Stomach (tissue), 9 donors: ENCODE data around the gene FAM120B. TPM values are rescaled to one million over a fixed set of nuclear protein-coding genes. Genes with fewer than 3 reads are reported as not detected.

Experiments used
- DNase-seq, 2 donors: peaks; one replicate each; pipeline versions ENCODE4 v3.0.0 to v3.0.0-alpha.2; 2013 to 2019
- H3K27ac ChIP-seq, 5 donors: fragments of 200-600 bp in 4 of 5; sonication (generic) in 4 of 5; one replicate each; pipeline ENCODE4 v1.5.1; 2013 to 2019; ENCODE audit warnings: mild to moderate bottlenecking in 1 of 5, moderate library complexity in 1 of 5
- H3K27me3 ChIP-seq, 3 donors: fragments of 200-600 bp; sonication (generic); one replicate each; pipeline ENCODE4 v1.5.1; 2017 to 2019; ENCODE audit warnings: mixed run types in 1 of 3
- H3K36me3 ChIP-seq, 4 donors: fragments of 200-600 bp; sonication (generic); 1 replicate in 3 of 4; 2 replicates in 1 of 4; pipeline ENCODE4 v1.5.1; 2016 to 2019
- H3K4me1 ChIP-seq, 4 donors: fragments of 200-600 bp; sonication (generic); one replicate each; pipeline ENCODE4 v1.5.1; 2016 to 2019
- H3K4me3 ChIP-seq, 4 donors: fragments of 200-600 bp; sonication (generic) in 3 of 4; one replicate each; pipeline ENCODE4 v1.5.1; 2016 to 2019; ENCODE audit warnings: mild to moderate bottlenecking in 1 of 4
- H3K9me3 ChIP-seq, 4 donors: fragments of 200-600 bp; sonication (generic); one replicate each; pipeline ENCODE4 v1.5.1; 2016 to 2019
- CTCF ChIP-seq, 7 experiments: fragments of 450-650 bp in 4 of 7; fragments of 200-600 bp in 3 of 7; sonication (generic) in 3 of 7; IDR thresholded peaks; one replicate each; pipeline ENCODE4 v1.5.1; 2016 to 2019; ENCODE audit warnings: antibody characterized with exemption in 7 of 7, control low read depth in 2 of 7, mild to moderate bottlenecking in 1 of 7
- EP300 ChIP-seq: sonication (generic); formaldehyde crosslinking; IDR thresholded peaks from one replicate; pipeline ENCODE4 v1.6.1; 2017; ENCODE audit warnings: antibody characterized with exemption
- POLR2A ChIP-seq, 4 donors: fragments of 450-650 bp; IDR thresholded peaks; one replicate each; pipeline ENCODE4 v1.6.1; 2016; ENCODE audit warnings: antibody characterized with exemption in 4 of 4, control low read depth in 2 of 4, mild to moderate bottlenecking in 1 of 4, moderate library complexity in 1 of 4
- POLR2AphosphoS5 ChIP-seq, 3 donors: sonication (generic); formaldehyde crosslinking; IDR thresholded peaks; one replicate each; pipeline ENCODE4 v1.6.1; 2016; ENCODE audit warnings: antibody characterized with exemption in 3 of 3
- WGBS, 5 donors: extraction: QIAGEN DNeasy Blood & Tissue Kit in 3 of 5; methylation state at CpG; one replicate each; pipeline versions ENCODE4 v1.1.5 to v1.1.7; 2013 to 2018; 5-methylcytosine and 5-hydroxymethylcytosine counted together
- intact Hi-C: fragments of 100-400 bp; cut with DNase I; formaldehyde crosslinking; loops from one replicate; pipeline ENCODE4 v1.15.1; 2023; ENCODE audit warnings: low total_unique reads
- polyA plus RNA-seq, 3 donors: library from polyadenylated mRNA; stranded (reverse); fragments of 200-250 nt; gene quantifications; one replicate each; pipeline ENCODE4 v1.2.3, GENCODE V29; 2013
- total RNA-seq, 5 donors: library from RNA; depleted of rRNA; stranded (reverse); fragments of >200 nt; gene quantifications; one replicate each; pipeline versions ENCODE4 v1.1.0 to v1.2.3, GENCODE V29; 2014 to 2016
- donor health status: healthy with polysubstance abuse.
- donor health status: Bipolar disorder and iron deficiency.
- donor health status: healthy.

FAM120B gene
- total and polyA plus RNA-seq, 8 donors, result 6.4 to 66.5 (median 27.3) TPM

DNA sequence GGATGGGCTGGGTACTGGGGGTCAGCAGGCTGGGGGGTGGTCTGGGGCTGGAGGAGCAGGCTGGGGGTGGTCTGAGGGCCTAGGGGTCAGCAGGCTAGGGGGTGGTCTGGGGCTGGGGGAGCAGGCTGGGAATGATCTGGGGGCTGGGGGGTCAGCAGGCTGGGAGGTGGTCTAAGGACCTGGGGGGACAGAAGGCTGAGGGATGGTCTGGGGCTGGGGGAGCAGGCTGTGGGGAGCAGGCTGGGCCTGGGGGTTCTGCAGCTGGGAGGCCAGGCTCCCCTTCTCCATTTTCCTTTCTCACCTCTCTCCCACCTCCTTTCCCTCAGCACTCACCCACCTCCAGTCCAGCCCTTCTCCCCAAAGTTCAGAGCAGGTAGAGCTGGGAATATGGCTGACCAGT is 132.3 kb downstream of the FAM120B start:
- TF ChIP-seq CTCF (IDR thresholded peaks at IDR 0.05) (no peak), POLR2A (IDR thresholded peaks at IDR 0.05) (no peak)

GRCh38 chr6:170439366-170440361 is 133.1 kb downstream of the FAM120B start:
- no peak overlapping the region for H3K4me3 ChIP-seq
- H3K36me3 ChIP-seq, result no peaks in the 10 kb centered on the region
- DNase-seq, result peak in 1 of 2 donors; percentile 13
- TF ChIP-seq CTCF (IDR thresholded peaks at IDR 0.05) (no peak), POLR2A (IDR thresholded peaks at IDR 0.05) (no peak)
- peaks cover 0 to 3% (median 0%) of the 10 kb centered on the region in 3 donors for H3K27me3 ChIP-seq
- WGBS, 5 donors, result 75 to 89% (median 83%) methylated on average over 16 to 21 of the region's 21 CpGs
- intact Hi-C loops, result no loop called here
- no peaks in the 10 kb centered on the region for H3K9me3 ChIP-seq
- H3K27ac ChIP-seq, result no peak overlapping the region
- peaks cover 9 to 17% (median 11%) of the 10 kb centered on the region in 4 donors for H3K4me1 ChIP-seq

More for the DNA sequence above, 132.3 kb downstream of the FAM120B start:
- intact Hi-C loops, result no loop called here
- H3K27ac ChIP-seq, result no peak overlapping the region
- H3K4me3 ChIP-seq, result peak overlapping the region in 1 of 4 donors; percentile 37
- DNase-seq, result no peak
- H3K27me3 ChIP-seq, result peaks cover 0 to 10% (median 0%) of the 10 kb centered on the region in 3 donors
- no peaks in the 10 kb centered on the region for H3K36me3 ChIP-seq
- H3K9me3 ChIP-seq, result no peaks in the 10 kb centered on the region
- peaks cover 9 to 17% (median 11%) of the 10 kb centered on the region in 4 donors for H3K4me1 ChIP-seq

GRCh38 chr6:170440437-170440836 is 133.9 kb downstream of the FAM120B start:
- TF ChIP-seq POLR2A (IDR thresholded peaks at IDR 0.05) (no peak), POLR2AphosphoS5 (IDR thresholded peaks at IDR 0.05) (no peak), EP300 (no peak), CTCF (IDR thresholded peaks at IDR 0.05) (no peak)
- DNase-seq, result peak in 1 of 2 donors; percentile 17
- Histone ChIP-seq H3K36me3 (no peaks in the 10 kb centered on the region), H3K9me3 (no peaks in the 10 kb centered on the region), H3K27ac (no peak overlapping the region), H3K4me1 (peaks cover 9 to 17% (median 11%) of the 10 kb centered on the region in 4 donors), H3K27me3 (no peaks in the 10 kb centered on the region), H3K4me3 (no peak overlapping the region)
- WGBS, 5 donors, result 87 to 90% (median 89%) methylated on average over 14 of the region's 14 CpGs
- intact Hi-C loops, result no loop called here

- H3K27me3 ChIP-seq, result no peaks in the 10 kb centered on the region
- 82 to 92% (median 84%) methylated on average over 3 of the region's 3 CpGs for WGBS, 5 donors
- H3K4me3 ChIP-seq, result no peak overlapping the region
- DNase-seq, result no peak
- intact Hi-C loops, result no loop called here
- H3K27ac ChIP-seq, result no peak overlapping the region
- no peaks in the 10 kb centered on the region for H3K36me3 ChIP-seq
- H3K9me3 ChIP-seq, result no peaks in the 10 kb centered on the region
- TF ChIP-seq EP300 (no peak), POLR2AphosphoS5 (IDR thresholded peaks at IDR 0.05) (no peak), CTCF (IDR thresholded peaks at IDR 0.05) (no peak)
- H3K4me1 ChIP-seq, result peaks cover 9 to 17% (median 11%) of the 10 kb centered on the region in 4 donors
These were observed 134.8 kb downstream of the FAM120B start for GRCh38 chr6:170441316-170441715.
